ENCODE measurements around the gene GIPC2.
A peak's percentile ranks its signal among the peaks of the same experiment; 100 is the strongest.

The GIPC2 gene

DNA sequence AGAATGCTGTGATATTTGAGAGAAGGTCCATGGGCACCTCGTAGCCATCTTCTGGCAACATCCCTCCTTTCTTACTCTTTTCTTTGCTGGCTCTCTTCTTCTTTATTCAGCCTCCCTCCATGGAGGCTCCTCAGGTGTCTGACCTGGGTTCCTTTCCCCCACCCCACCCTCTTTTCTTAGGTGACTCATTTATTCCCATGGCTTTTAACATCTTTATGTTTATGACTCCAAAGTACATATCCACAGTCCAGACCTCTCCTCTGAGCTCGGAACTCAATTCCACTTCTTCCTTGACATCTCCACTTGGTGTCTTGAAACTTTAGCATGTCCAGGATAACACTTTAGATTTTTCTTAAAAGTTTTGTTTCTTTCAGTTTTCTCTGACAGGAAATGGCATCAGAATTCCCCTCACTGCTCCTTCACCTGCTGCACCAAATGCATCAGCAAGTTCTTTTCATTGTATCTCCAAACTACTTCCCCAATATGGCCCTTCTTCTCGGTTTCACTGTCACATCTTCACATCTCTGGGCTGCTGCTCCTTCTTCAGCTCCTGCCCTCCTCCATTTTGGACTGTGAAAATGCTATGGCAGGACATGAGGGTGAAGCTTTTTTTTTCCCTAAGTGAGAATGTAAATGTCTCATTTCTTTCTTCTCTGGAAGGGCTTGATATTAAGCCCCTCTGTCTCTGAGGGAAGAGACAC is 95.9 kb downstream of the GIPC2 start:
- H3K27ac ChIP-seq, result no peak overlapping the region
- H3K4me3 ChIP-seq, result no peak overlapping the region
- peaks cover 0 to 8% (median 2%) of the 10 kb centered on the region in 10 experiments; a peak in 6 of 20 replicates for H3K4me1 ChIP-seq
- TF ChIP-seq Cebpa-rat (IDR thresholded peaks at IDR 0.05), result no peak
- H3K4me2 ChIP-seq, result no peak overlapping the region
- no peaks in the 10 kb centered on the region for H3K27me3 ChIP-seq
- no peaks in the 10 kb centered on the region for H3K9me3 ChIP-seq (replicated peaks in 1 of 11)
- no peak overlapping the region for H3K9ac ChIP-seq
- H4K20me1 ChIP-seq, result no peaks in the 10 kb centered on the region
- H3K36me3 ChIP-seq, result no peaks in the 10 kb centered on the region

DNA sequence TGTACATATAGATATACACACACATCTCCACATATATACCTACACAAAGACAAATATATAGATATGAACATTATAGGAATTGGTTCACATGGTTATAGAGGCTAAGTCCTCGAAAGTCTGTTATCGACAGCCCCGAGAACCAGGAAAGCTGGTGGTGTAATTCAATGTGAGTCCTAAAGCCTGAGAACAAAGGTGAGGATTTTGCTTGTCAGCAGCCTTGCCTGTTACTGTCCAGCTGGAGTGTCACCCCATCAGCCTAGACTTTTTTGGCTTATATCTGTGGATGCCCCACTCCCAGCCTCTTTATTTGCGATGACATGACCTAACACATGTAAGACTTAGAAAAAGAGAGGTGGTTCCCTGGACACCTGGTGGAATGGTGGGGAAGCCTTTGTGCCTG is 97.0 kb downstream of the GIPC2 start:
- TF ChIP-seq Cebpa-rat (IDR thresholded peaks at IDR 0.05), result no peak
- no peak overlapping the region for H3K4me3 ChIP-seq
- no peaks in the 10 kb centered on the region for H3K36me3 ChIP-seq

DNA sequence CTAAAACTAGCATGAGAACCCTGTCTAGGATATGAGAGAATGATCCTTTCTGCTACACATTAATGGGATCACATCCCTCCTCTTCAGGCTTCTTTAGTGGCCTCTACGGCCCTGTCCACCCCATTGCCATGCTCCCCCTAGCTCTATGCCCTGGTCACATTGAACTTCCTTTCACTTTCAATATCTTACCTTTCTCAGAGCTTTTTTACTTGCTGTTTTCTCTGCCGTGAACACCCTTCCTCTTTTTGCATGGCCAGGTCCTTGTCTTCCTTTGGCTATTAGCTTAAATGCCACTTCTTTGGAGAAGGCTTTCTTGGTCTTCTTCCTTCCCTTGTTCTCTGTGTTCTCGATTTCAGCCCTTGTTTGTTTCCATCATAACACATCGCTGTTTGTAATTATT is 97.4 kb downstream of the GIPC2 start:
- H3K36me3 ChIP-seq, result no peaks in the 10 kb centered on the region
- H3K4me3 ChIP-seq, result no peak overlapping the region
- H3K4me2 ChIP-seq, result peak overlapping the region in 10 of 11 experiments; percentile 7 to 50 (median 21); a peak in 16 of 22 replicates
- H4K20me1 ChIP-seq, result no peaks in the 10 kb centered on the region
- no peaks in the 10 kb centered on the region for H3K27me3 ChIP-seq
- TF ChIP-seq Cebpa-rat (IDR thresholded peaks at IDR 0.05), result no peak
- peaks cover 0 to 8% (median 0%) of the 10 kb centered on the region in 10 experiments; a peak in 4 of 20 replicates for H3K4me1 ChIP-seq
- no peak overlapping the region for H3K27ac ChIP-seq
- no peaks in the 10 kb centered on the region for H3K9me3 ChIP-seq (replicated peaks in 1 of 11)
- H3K9ac ChIP-seq, result peak overlapping the region in 2 of 11 experiments; percentile 4 to 26; a peak in 1 of 22 replicates

More for the DNA sequence above, 97.0 kb downstream of the GIPC2 start:
- H3K27me3 ChIP-seq, result no peaks in the 10 kb centered on the region
- H3K9me3 ChIP-seq (replicated peaks in 1 of 11), result no peaks in the 10 kb centered on the region
- H3K4me1 ChIP-seq, result peaks cover 0 to 8% (median 0%) of the 10 kb centered on the region in 10 experiments; a peak in 4 of 20 replicates
- no peak overlapping the region for H3K27ac ChIP-seq
- H3K9ac ChIP-seq, result 0 out of 22 replicates have a peak overlapping the region, but pooled peaks of 1 of the 11 experiments have one; percentile 4
- H3K4me2 ChIP-seq, result peak overlapping the region in 10 of 11 experiments; percentile 7 to 50 (median 21); a peak in 15 of 22 replicates
- H4K20me1 ChIP-seq, result no peaks in the 10 kb centered on the region

DNA sequence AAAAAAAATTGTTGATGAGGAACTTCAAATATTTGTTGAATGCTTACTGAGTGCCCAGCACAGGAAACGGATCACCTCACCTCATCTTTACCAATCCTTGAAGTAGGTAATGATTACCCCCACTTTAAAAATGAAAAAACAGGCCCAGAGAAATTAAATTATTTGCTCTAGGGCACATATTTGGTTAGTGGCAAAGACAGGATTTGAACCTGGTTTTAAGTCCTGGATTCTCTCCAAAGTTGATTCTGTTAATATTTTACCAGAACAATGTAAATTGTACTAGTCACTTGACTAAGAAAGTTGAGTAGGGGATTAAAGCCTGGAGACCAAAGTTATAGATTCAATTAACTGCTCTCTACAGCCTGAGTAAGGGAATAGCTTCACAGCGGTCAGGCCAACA is 97.9 kb downstream of the GIPC2 start:
- Histone ChIP-seq H3K4me2 (peak overlapping the region in 3 of 11 experiments; percentile 17 to 40 (median 24); a peak in 4 of 22 replicates), H3K27me3 (no peaks in the 10 kb centered on the region), H3K9ac (no peak overlapping the region), H3K9me3 (replicated peaks in 1 of 11) (no peaks in the 10 kb centered on the region), H3K36me3 (no peaks in the 10 kb centered on the region), H4K20me1 (no peaks in the 10 kb centered on the region), H3K4me1 (peaks cover 0 to 8% (median 0%) of the 10 kb centered on the region in 10 experiments; a peak in 4 of 20 replicates), H3K4me3 (no peak overlapping the region), H3K27ac (no peak overlapping the region)
- TF ChIP-seq Cebpa-rat (IDR thresholded peaks at IDR 0.05), result no peak

DNA sequence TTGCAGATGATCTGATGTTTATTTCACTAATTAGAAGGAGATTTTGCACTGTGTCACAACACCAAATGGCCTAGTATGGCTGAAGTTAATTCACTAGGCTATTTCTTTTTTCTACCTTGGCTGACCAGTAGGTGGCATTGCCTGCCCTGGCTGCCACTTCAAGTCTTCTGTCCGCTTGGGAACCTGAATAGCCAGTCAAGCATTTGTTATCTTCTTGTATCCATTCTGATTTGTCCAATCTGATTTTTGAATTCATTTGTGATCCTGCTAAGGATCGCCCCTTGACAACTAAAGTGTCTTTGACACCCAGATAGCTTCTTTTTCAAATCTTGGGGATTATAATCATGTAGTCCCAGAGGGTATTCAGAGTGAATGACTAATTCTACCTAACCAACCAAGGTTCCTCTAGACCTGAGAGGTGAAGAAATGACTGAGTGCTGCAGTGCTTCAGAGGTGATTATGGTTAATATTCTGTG is 99.4 kb downstream of the GIPC2 start:
- Histone ChIP-seq H3K27me3 (no peaks in the 10 kb centered on the region), H3K4me1 (peaks cover 0 to 8% (median 0%) of the 10 kb centered on the region in 10 experiments; a peak in 4 of 20 replicates), H3K4me2 (no peak overlapping the region), H3K36me3 (no peaks in the 10 kb centered on the region), H4K20me1 (no peaks in the 10 kb centered on the region), H3K4me3 (no peak overlapping the region), H3K9ac (no peak overlapping the region), H3K27ac (no peak overlapping the region), H3K9me3 (replicated peaks in 1 of 11) (no peaks in the 10 kb centered on the region)
- no peak for TF ChIP-seq Cebpa-rat (IDR thresholded peaks at IDR 0.05)

DNA sequence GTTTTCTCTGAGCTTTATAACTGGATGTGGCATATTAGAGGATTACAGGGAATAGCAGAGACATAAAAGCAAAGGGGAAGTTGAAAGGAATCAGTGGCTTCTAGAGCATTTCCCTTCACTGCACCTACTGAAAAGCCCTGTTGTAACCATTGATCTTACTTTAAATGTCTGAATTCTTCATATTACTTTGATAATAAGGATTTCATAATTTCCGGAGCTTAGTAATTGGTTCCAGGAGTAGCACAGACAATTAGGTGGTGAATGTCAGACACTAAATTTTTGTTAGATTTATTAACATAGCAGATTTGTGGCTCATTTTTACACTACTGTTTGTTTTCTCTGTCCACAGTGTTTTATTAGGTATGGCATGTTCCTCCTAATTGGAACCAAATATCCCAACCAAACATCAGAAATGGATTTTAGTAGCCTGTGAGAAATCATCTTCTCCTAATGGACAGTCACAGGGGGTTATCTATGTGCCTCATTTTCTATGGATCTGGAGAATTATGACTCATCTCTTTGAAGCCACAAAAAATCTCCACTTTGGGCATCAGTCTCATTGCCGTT is 100.5 kb downstream of the GIPC2 start:
- Histone ChIP-seq H3K9me3 (replicated peaks in 1 of 11) (no peaks in the 10 kb centered on the region), H3K4me1 (peaks cover 0 to 8% (median 0%) of the 10 kb centered on the region in 10 experiments; a peak in 4 of 20 replicates), H3K4me2 (no peak overlapping the region), H3K36me3 (no peaks in the 10 kb centered on the region), H3K4me3 (no peak overlapping the region), H3K27ac (no peak overlapping the region), H3K9ac (no peak overlapping the region), H3K27me3 (no peaks in the 10 kb centered on the region), H4K20me1 (no peaks in the 10 kb centered on the region)
- no peak for TF ChIP-seq Cebpa-rat (IDR thresholded peaks at IDR 0.05)

DNA sequence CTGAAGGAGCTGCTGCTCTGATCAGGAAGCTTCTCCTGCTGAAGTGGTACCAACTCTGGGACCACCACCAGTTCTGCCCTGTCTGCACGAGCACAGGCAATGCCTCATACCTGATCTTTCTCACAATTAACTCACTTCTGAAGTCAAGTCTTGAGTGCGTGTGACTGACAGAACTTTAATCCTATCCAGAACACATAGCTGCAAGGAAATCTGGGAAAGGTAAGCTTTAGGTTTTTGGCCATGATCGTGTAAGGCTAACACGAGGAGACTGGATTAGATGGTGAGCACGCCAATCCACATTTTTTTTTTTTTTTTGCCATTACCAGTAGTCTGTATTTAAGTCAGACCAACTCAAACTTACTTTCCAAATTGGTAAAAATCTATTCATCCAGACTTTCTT is 101.3 kb downstream of the GIPC2 start:
- H3K27me3 ChIP-seq, result no peaks in the 10 kb centered on the region
- H3K4me1 ChIP-seq, result peaks cover 0 to 8% (median 0%) of the 10 kb centered on the region in 10 experiments; a peak in 4 of 20 replicates
- H3K9me3 ChIP-seq (replicated peaks in 1 of 11), result no peaks in the 10 kb centered on the region
- H3K36me3 ChIP-seq, result no peaks in the 10 kb centered on the region
- no peak overlapping the region for H3K4me3 ChIP-seq
- no peak overlapping the region for H3K4me2 ChIP-seq
- no peak overlapping the region for H3K9ac ChIP-seq
- no peak for TF ChIP-seq Cebpa-rat (IDR thresholded peaks at IDR 0.05)
- no peaks in the 10 kb centered on the region for H4K20me1 ChIP-seq
- H3K27ac ChIP-seq, result no peak overlapping the region

DNA sequence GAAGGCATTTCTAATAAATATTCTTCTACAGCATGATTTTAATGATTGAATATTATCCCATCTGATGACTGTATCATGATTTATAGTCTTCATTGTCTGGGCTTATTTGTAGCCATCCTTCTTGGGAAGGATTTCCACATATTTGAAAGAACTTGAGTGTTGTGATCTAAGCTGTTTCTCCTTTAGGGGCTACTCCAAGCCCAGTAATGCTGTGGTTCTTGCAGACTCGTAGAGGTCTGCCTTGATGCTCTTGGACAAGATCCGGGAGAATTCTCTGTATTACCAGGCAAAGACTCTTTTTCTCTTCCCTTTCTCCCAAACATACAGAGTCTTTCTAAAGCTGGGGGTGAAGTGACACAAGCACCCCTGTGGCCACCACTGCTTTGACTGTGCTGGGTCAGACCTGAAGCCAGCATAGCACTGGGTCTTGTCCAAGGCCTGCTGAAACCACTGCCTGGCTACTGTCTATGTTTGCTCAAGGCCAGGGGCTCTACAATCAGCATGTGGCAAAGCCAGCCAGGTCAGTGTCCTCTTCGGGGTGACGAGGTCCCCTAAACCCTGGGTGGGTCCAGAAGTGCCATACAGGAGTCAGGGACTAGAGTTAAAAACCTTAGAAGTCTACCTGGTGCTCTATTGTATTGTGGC is 107.4 kb downstream of the GIPC2 start:
- Histone ChIP-seq H3K4me1 (peaks cover 0 to 24% (median 18%) of the 10 kb centered on the region in 10 experiments; a peak in 17 of 20 replicates), H3K9me3 (replicated peaks in 1 of 11) (no peaks in the 10 kb centered on the region), H3K9ac (no peak overlapping the region), H3K27me3 (no peaks in the 10 kb centered on the region), H3K27ac (0 out of 22 replicates have a peak overlapping the region, but pooled peaks of 1 of the 11 experiments have one; percentile 9), H3K36me3 (no peaks in the 10 kb centered on the region), H3K4me2 (peak overlapping the region in 2 of 11 experiments; percentile 63; a peak in 3 of 22 replicates), H4K20me1 (no peaks in the 10 kb centered on the region), H3K4me3 (no peak overlapping the region)
- no peak for TF ChIP-seq Cebpa-rat (IDR thresholded peaks at IDR 0.05)

DNA sequence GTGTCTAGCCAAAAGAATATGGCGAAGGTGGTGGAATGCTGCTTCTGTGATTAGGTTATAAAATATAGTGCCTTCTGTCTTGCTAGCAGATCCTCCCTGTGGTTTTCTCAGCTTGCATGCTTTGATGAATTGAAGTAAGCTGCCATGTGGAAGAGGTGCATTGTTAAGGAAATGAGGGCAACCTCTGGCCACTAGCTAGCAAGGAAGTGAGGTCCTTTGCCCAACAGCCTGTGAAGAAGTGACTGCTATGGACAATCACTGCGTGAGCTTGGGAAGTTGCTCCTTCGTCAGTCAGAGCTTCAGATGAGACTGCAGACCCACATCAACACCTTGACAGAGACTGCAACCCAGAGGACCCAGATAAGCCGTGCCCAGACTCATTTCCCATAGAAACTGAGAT is 109.4 kb downstream of the GIPC2 start:
- Histone ChIP-seq H3K9me3 (replicated peaks in 1 of 11) (peaks cover 0 to 2% (median 0%) of the 10 kb centered on the region in 11 experiments; a peak in 1 of 22 replicates), H3K9ac (no peak overlapping the region), H3K36me3 (no peaks in the 10 kb centered on the region), H3K4me1 (peaks cover 0 to 24% (median 18%) of the 10 kb centered on the region in 10 experiments; a peak in 17 of 20 replicates), H3K4me2 (peak overlapping the region in 7 of 11 experiments; percentile 35 to 66 (median 61); a peak in 12 of 22 replicates), H3K4me3 (no peak overlapping the region), H3K27ac (peak overlapping the region in 1 of 11 experiments; percentile 13; a peak in 1 of 22 replicates), H4K20me1 (no peaks in the 10 kb centered on the region), H3K27me3 (no peaks in the 10 kb centered on the region)
- TF ChIP-seq Cebpa-rat (IDR thresholded peaks at IDR 0.05), result no peak
